Fibroblast of pulmonary artery (primary cell): ENCODE measurements around the gene TMEM233.
"Not testable (repeated sequence)": the region's sequence is repeated elsewhere in the genome, so short reads cannot be mapped to it uniquely, and the experiment has no call there.

Experiments used
- DNase-seq: peaks from one replicate; pipeline ENCODE4 v3.0.0-alpha.2; 2010; ENCODE audit warnings: low read depth
- H3K4me3 ChIP-seq: replicated peaks from 2 replicates; pipeline ENCODE4 v1.5.1; 2011; ENCODE audit warnings: low read depth, mild to moderate bottlenecking, control low read depth, low read length, moderate library complexity
- TF ChIP-seq, protein P1 (sequence below): IDR thresholded peaks from 2 replicates; pipeline ENCODE4 v1.5.1; 2011; ENCODE audit warnings: mild to moderate bottlenecking, control low read depth, low read length, inconsistent platforms; ENCODE audit errors: missing control alignments

The TMEM233 gene

DNA sequence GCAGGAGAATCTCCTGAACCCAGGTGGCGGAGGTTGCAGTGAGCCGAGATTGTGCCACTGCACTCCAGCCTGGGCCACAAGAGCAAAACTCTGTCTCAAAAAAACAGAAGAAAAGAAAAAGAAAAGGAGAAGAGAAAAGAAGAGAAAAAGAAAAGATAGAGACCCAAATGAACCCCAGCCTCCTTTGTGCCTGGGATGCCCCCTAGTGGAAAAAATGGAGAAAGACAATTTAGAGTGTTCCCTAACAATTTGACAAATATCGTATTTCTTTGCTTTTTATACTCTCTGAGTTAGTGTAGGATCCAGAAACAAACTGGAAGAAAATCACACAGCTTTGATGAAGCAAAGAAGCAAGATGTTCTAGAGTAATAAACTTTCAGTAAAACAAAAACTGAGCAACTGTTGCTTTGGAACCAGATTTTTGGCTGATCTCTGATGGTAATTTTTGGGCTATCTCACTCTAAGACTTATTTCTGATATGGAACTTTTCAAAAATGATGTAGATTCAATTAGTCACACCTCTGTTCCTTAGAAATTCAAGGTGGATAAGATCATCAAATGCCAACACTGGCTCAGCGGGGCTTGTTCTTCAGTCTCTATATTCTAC is 55.7 kb downstream of the TMEM233 start:
- TF ChIP-seq, protein P1, sequence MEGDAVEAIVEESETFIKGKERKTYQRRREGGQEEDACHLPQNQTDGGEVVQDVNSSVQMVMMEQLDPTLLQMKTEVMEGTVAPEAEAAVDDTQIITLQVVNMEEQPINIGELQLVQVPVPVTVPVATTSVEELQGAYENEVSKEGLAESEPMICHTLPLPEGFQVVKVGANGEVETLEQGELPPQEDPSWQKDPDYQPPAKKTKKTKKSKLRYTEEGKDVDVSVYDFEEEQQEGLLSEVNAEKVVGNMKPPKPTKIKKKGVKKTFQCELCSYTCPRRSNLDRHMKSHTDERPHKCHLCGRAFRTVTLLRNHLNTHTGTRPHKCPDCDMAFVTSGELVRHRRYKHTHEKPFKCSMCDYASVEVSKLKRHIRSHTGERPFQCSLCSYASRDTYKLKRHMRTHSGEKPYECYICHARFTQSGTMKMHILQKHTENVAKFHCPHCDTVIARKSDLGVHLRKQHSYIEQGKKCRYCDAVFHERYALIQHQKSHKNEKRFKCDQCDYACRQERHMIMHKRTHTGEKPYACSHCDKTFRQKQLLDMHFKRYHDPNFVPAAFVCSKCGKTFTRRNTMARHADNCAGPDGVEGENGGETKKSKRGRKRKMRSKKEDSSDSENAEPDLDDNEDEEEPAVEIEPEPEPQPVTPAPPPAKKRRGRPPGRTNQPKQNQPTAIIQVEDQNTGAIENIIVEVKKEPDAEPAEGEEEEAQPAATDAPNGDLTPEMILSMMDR = peak; percentile 72
- no peak overlapping the region for H3K4me3 ChIP-seq
- peak; percentile 29 for DNase-seq

DNA sequence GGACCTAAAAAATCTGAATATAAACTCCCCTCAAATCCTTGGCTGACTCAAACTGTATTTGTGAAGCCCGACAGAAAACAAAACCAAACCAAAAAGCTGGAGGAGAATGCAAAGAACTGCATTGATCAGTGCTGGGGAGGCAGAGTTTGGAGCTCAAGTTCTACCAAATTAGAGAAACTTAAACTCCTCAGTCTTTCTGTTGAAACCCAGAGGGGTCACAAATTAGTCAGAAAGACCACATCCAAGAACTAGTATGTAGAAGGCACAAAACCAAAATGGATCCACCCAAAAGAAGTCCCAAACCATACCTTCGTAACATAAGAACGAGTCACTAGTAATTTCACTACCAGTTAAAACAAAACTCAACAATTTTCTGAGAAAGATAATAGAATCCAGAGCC is 59.1 kb downstream of the TMEM233 start:
- no peak overlapping the region for H3K4me3 ChIP-seq
- TF ChIP-seq, protein P1 = no peak
- no peak for DNase-seq

DNA sequence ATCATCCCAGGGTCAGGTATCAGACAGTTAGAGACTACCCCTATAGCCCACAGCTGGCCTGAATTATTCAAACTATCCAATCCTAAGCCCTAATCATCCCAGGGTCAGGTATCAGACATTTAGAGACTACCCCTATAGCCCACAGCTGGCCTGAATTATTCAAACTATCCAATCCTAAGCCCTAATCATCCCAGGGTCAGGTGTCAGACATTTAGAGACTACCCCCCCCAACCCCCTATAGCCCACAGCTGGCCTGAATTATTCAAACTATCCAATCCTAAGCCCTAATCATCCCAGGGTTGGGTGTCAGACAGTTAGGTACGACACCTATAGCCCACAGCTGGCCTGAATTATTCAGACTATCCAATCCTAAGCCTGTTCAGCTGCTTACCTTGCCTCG is 63.4 kb downstream of the TMEM233 start:
- DNase-seq, H3K4me3 ChIP-seq: not testable (repeated sequence)

DNA sequence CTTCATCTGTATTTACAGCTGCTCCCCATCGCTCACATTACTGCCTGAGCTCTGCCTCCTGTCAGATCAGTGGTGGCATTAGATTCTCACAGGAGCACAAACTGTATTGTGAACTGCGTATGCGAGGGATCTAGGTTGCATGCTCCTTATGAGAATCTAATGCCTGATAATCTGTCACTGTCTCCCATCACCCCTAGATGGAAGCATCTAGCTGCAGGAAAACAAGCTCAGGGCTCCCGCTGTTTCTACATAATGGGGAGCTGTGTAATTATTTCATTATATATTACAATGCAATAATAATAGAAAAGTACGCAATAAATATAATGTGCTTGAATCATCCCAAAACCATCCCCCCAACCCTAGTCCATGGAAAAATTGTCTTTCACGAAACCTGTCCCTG is 64.6 kb downstream of the TMEM233 start:
- TF ChIP-seq, protein P1 = peak; percentile 4
- DNase-seq, H3K4me3 ChIP-seq: not testable (repeated sequence)

DNA sequence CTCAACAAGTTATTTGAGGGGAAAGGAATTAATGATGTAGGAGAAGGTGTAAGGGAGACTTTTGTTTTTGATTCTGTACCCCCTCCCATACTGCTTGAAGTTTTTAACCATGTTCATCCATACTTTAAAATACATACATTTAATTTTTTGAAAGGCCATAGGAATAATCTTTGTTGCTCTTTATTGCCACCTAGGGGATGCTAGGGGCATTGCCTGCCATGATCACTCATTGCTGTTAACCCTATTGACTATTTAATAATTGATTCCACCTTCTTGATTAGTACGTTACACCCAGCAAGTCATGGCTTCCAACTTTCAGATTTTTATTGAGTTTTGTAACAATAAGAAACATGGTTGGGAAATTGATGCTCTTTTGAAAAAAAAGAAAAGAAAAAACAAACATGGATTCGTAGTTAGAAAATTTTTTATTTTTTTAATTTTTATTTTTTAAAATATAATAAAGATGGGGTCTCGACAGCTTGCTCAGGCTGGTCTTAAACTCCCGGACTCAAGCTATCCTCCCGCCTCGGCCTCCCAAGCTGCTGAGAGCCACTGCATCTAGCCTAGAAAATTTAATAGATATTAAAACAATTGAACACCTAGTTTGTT is 65.8 kb downstream of the TMEM233 start:
- TF ChIP-seq, protein P1 = peak; percentile 96
- no peak overlapping the region for H3K4me3 ChIP-seq
- peak; percentile 45 for DNase-seq

DNA sequence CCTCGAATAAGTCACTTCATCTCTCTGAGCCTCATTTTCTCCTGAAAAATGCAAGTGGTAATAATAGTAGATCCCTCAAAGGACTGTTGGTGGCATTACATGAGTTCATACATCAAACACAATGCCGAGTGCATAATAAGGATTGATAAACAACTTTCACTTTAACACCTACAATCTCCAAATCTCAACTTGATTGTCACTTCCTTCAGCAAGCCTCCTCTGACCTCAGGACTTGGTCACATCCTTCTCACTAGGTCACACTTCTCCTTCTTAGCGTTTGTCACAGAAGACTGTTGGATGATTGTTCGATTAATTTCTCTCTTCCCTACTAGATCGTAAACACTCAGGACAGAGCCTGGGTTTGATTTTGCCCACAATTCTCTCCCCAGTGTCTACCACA is 66.5 kb downstream of the TMEM233 start:
- DNase-seq = no peak
- H3K4me3 ChIP-seq = no peak overlapping the region
- TF ChIP-seq, protein P1 = no peak

DNA sequence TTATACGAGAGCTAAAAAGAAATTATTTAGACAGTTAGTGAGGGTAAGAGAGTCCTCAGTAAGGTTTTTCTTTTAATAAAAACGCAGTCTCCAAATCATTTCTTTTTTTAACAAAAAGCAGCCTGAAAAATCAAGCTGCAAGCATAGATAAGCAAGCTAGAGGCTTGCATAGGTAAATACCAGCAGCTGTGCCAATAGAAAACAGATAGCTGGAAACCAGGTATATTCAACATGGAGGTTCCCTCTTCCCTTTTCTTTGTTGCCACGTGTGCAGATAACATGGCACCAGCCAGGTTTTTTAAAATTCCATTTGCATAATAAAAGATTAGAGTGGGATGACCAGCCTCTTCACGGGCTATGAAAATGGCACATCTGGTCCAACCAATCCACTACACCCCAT is 68.3 kb downstream of the TMEM233 start:
- no peak for DNase-seq
- H3K4me3 ChIP-seq = no peak overlapping the region
- TF ChIP-seq, protein P1 = no peak
